ENCODE results near the gene TMEM38B. TPM values are rescaled to one million over a fixed set of nuclear protein-coding genes. Genes with fewer than 3 reads are reported as not detected.

Gene TMEM38B
- total RNA-seq, 1 donor from 2014 or later = 29.3 TPM

GRCh38 chr9:105822814-105823213 is 128.5 kb downstream of the TMEM38B start:
- FAIRE-seq (no peak), DNase-seq (ENCODE audit: low spot score in 2 of 2) (no peak)

Other genes starting within 250 kb of the TMEM38B start
- gene FSD1L, start 246.5 kb upstream of the TMEM38B start, total RNA-seq = 138 TPM
- 21.2 TPM for gene FKTN, start 136.4 kb upstream of the TMEM38B start, total RNA-seq
- gene TAL2, start 32.1 kb upstream of the TMEM38B start, total RNA-seq = 13.5 TPM

All from frontal cortex (tissue), 4 donors.